Skeletal muscle satellite cell (primary cell): ENCODE measurements around the gene RPUSD3.
"Not testable (repeated sequence)": the region's sequence is repeated elsewhere in the genome, so short reads cannot be mapped to it uniquely, and the experiment has no call there.

ENCODE experiments used
- H3K27me3 ChIP-seq: 2 replicates; pipeline ENCODE4 v1.7.0; 2013; ENCODE audit warnings: low read length; ENCODE audit not compliant: control insufficient read depth, insufficient read depth
- H3K36me3 ChIP-seq: 2 replicates; pipeline ENCODE4 v1.7.0; 2013; ENCODE audit warnings: mild to moderate bottlenecking, control low read depth, low read length; ENCODE audit not compliant: insufficient read depth
- H3K4me1 ChIP-seq: 2 replicates; pipeline ENCODE4 v1.7.0; 2013; ENCODE audit warnings: low read length; ENCODE audit not compliant: control insufficient read depth, insufficient read depth
- H3K4me2 ChIP-seq: 2 replicates; pipeline ENCODE4 v1.7.0; 2013; ENCODE audit warnings: mild to moderate bottlenecking, low read length
- H3K4me3 ChIP-seq: 2 replicates; pipeline ENCODE4 v1.7.0; 2013; ENCODE audit warnings: low read length
- H3K9ac ChIP-seq: 2 replicates; pipeline ENCODE4 v1.7.0; 2013; ENCODE audit warnings: mild to moderate bottlenecking, low read depth, low read length, moderate library complexity
- H3K9me3 ChIP-seq: replicated peaks from 2 replicates; pipeline ENCODE4 v1.7.0; 2013; ENCODE audit warnings: mild to moderate bottlenecking, control low read depth, low read length

The RPUSD3 gene

GRCh38 chr3:9864200-9864927, 20.6 kb upstream of the RPUSD3 start:
- Histone ChIP-seq H3K9ac (no peak overlapping the region), H3K9me3 (no peaks in the 10 kb centered on the region), H3K27me3 (no peaks in the 10 kb centered on the region), H3K36me3 (no peaks in the 10 kb centered on the region), H3K4me2 (no peak overlapping the region), H3K4me1 (peaks cover 36% of the 10 kb centered on the region), H3K4me3 (no peak overlapping the region)

DNA sequence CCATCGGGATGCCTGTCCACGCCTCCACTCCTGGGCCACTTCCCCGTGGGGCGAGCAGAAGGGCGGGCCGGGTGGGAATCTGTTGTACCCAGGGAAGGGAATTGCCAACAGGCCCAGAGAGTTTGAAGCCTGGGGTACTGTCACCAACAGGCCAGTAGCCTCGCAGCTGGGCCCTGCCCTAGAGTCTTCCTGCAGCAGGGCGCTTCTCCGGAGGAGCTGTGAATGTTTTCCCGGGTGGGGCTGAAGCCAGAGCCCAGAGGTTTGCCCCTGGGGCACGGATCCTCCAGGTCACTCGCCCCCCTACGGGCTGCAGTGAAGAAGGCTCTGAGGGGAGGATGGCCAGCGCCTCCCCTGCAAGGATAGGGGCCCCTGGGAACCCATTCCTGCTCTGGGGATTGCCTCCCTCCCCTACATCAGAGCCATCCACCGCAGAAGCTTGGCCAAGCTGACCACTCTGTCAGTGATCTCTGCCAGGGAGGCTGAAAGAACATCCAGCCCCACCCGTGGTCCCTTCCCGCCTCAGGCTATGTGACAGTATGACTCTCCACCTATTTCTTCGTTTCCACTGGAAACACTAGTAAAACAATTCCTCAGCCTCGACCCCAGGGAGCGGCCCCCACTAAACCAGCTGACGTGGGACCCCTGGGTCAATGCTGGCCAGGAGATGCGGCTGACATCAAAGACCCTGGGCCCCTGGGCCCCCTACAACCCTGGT, 19.4 kb upstream of the RPUSD3 start:
- Histone ChIP-seq H3K9ac (peak overlapping the region; percentile 58), H3K9me3 (no peaks in the 10 kb centered on the region), H3K4me2 (peak overlapping the region; percentile 59), H3K27me3 (no peaks in the 10 kb centered on the region), H3K4me3 (peak overlapping the region; percentile 56), H3K4me1 (peaks cover 36% of the 10 kb centered on the region), H3K36me3 (no peaks in the 10 kb centered on the region)

GRCh38 chr3:9862391-9863057, 18.7 kb upstream of the RPUSD3 start:
- H3K36me3 ChIP-seq, result no peaks in the 10 kb centered on the region
- peak overlapping the region; percentile 56 for H3K4me3 ChIP-seq
- peaks cover 36% of the 10 kb centered on the region for H3K4me1 ChIP-seq
- H3K9me3 ChIP-seq, result no peaks in the 10 kb centered on the region
- peak overlapping the region; percentile 58 for H3K9ac ChIP-seq
- H3K27me3 ChIP-seq, result no peaks in the 10 kb centered on the region
- peak overlapping the region; percentile 59 for H3K4me2 ChIP-seq

DNA sequence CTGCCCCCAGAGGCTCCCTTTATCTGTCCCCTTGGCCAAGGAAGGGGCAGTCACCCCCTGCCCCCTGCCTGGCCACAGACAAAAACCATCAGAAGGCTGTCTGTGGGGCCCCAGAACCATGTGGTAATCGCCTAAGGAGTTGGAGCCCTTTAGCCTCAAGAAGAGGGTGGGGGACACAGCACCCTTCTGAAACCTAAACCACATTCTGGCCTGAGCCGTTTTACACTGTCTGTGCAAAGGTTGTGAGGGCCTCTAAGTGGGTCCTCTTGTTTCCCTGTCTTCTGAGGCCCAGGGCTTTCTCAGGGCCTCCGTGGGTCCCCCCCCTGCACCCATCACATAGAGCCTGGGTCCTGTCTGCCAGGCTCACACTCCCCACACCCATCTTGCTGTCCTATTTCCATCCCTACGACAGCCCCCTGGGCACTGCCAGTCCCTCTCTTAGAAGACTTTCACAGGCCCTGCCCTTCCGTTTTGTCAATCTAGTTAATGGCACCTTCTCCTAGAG, 17.9 kb upstream of the RPUSD3 start:
- Histone ChIP-seq H3K4me3 (no peak overlapping the region), H3K36me3 (no peaks in the 10 kb centered on the region), H3K4me2 (no peak overlapping the region), H3K4me1 (peaks cover 32% of the 10 kb centered on the region), H3K9me3 (no peaks in the 10 kb centered on the region), H3K9ac (no peak overlapping the region), H3K27me3 (no peaks in the 10 kb centered on the region)

- Histone ChIP-seq H3K27me3 (no peaks in the 10 kb centered on the region), H3K36me3 (no peaks in the 10 kb centered on the region), H3K4me2 (no peak overlapping the region), H3K9me3 (no peaks in the 10 kb centered on the region), H3K9ac (no peak overlapping the region), H3K4me3 (no peak overlapping the region), H3K4me1 (peaks cover 27% of the 10 kb centered on the region)
These were observed 17.4 kb upstream of the RPUSD3 start for GRCh38 chr3:9861201-9861600.

DNA sequence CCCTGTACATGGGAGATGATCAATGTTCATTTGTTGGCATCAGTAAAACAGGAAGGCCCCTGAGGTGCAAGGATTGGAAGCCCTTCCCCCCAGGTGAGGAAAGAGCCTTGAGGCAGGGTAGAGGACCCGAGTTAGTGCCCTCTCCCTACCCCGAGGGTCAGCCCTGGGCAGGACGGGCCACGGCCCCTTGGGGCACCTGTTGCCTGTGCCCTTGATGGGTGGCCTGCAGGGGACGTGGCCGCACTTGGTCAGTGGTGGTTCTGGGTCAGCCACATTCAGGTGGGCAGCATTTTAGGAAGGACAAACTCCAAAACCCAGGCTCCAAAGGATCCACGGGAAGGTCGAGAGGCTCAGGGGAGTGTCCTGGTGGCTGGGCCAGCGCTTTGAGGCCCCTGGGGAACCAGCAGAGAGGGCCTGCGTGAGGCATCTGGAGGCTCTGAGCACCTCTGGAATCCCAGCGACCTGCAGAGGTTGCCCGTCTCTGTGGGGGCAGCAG, 15.8 kb upstream of the RPUSD3 start:
- Histone ChIP-seq H3K4me1 (peaks cover 22% of the 10 kb centered on the region), H3K36me3 (no peaks in the 10 kb centered on the region), H3K4me2 (no peak overlapping the region), H3K9me3 (no peaks in the 10 kb centered on the region), H3K9ac (no peak overlapping the region), H3K4me3 (no peak overlapping the region), H3K27me3 (no peaks in the 10 kb centered on the region)

GRCh38 chr3:9855594-9855993, 11.8 kb upstream of the RPUSD3 start:
- H3K4me1 ChIP-seq, result no peaks in the 10 kb centered on the region
- H3K36me3 ChIP-seq, result no peaks in the 10 kb centered on the region
- H3K4me2 ChIP-seq, result no peak overlapping the region
- H3K4me3 ChIP-seq, result no peak overlapping the region
- H3K27me3 ChIP-seq, result no peaks in the 10 kb centered on the region
- H3K9ac ChIP-seq, result no peak overlapping the region
- no peaks in the 10 kb centered on the region for H3K9me3 ChIP-seq

- not testable (repeated sequence) for H3K27me3 ChIP-seq, H3K4me1 ChIP-seq, H3K9me3 ChIP-seq, H3K4me2 ChIP-seq, H3K4me3 ChIP-seq, H3K36me3 ChIP-seq, H3K9ac ChIP-seq
These were observed 10.6 kb upstream of the RPUSD3 start for GRCh38 chr3:9854291-9854940.

DNA sequence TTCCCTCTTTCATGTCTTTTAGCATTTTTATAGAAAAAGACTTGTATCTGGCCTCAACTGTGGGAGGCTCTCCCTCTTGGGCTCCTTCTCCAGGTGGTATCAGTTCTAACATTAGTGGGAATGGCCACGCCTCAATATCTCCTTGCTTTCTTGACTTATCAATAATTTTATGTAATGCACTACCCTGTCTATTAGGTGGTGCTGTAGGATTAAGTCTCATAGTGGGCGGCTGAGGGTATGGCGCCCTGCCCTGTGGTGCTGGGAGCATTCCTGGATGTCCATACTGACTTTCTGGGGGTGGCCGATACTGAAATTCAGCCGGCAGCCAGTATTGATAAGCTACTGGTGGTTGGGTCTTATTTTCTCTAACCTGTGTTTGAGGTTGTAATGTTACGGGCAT, 8.7 kb upstream of the RPUSD3 start:
- Histone ChIP-seq H3K4me2 (no peak overlapping the region), H3K36me3 (no peaks in the 10 kb centered on the region), H3K4me1 (no peaks in the 10 kb centered on the region), H3K27me3 (no peaks in the 10 kb centered on the region), H3K4me3 (no peak overlapping the region), H3K9me3 (no peaks in the 10 kb centered on the region), H3K9ac (no peak overlapping the region)

DNA sequence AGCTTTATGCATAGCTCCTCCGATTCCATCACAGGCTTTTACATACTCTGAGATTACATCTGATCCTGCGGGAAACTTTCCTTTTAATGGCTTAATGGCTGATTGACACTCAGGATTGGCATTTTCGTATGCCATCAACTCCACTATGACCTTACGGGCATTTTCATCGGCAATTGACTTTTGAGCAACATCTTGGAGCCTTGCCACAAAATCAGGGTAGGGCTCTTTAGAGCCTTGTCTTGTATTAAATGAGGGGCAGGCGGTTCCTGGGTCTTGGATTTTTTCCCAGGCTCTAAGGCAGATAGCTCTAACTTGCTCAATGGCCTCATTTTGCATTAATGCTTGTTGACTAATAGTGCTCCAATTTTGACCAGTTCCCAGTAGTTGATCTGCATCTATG, 8.1 kb upstream of the RPUSD3 start:
- not testable (repeated sequence) for H3K36me3 ChIP-seq, H3K27me3 ChIP-seq, H3K4me3 ChIP-seq, H3K9me3 ChIP-seq, H3K4me1 ChIP-seq, H3K9ac ChIP-seq, H3K4me2 ChIP-seq

- H3K9me3 ChIP-seq, H3K36me3 ChIP-seq, H3K27me3 ChIP-seq, H3K9ac ChIP-seq, H3K4me2 ChIP-seq, H3K4me1 ChIP-seq, H3K4me3 ChIP-seq: not testable (repeated sequence)
These were observed 7.6 kb upstream of the RPUSD3 start for GRCh38 chr3:9851383-9851782.
